Measurements from ENCODE around the gene P2RX4.

The P2RX4 gene

GRCh38 chr12:121217761-121218160 lies 7.8 kb downstream of the P2RX4 start:
- DNase-seq (ENCODE audit: low read depth in 1 of 2, low spot score in 1 of 2): no peak
- TF ChIP-seq POLR2AphosphoS5 (IDR thresholded peaks at IDR 0.05; ENCODE audit: low read depth): no peak
- TF ChIP-seq GABPA (IDR thresholded peaks at IDR 0.05; ENCODE audit: low read depth): no peak
- TF ChIP-seq CTCF (IDR thresholded peaks at IDR 0.05; ENCODE audit: insufficient read depth, low read length): no peak
- TF ChIP-seq, protein P1, sequence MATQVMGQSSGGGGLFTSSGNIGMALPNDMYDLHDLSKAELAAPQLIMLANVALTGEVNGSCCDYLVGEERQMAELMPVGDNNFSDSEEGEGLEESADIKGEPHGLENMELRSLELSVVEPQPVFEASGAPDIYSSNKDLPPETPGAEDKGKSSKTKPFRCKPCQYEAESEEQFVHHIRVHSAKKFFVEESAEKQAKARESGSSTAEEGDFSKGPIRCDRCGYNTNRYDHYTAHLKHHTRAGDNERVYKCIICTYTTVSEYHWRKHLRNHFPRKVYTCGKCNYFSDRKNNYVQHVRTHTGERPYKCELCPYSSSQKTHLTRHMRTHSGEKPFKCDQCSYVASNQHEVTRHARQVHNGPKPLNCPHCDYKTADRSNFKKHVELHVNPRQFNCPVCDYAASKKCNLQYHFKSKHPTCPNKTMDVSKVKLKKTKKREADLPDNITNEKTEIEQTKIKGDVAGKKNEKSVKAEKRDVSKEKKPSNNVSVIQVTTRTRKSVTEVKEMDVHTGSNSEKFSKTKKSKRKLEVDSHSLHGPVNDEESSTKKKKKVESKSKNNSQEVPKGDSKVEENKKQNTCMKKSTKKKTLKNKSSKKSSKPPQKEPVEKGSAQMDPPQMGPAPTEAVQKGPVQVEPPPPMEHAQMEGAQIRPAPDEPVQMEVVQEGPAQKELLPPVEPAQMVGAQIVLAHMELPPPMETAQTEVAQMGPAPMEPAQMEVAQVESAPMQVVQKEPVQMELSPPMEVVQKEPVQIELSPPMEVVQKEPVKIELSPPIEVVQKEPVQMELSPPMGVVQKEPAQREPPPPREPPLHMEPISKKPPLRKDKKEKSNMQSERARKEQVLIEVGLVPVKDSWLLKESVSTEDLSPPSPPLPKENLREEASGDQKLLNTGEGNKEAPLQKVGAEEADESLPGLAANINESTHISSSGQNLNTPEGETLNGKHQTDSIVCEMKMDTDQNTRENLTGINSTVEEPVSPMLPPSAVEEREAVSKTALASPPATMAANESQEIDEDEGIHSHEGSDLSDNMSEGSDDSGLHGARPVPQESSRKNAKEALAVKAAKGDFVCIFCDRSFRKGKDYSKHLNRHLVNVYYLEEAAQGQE (IDR thresholded peaks at IDR 0.05; ENCODE audit: insufficient replicate concordance, low read depth): no peak
- TF ChIP-seq SPI1 (IDR thresholded peaks at IDR 0.05; ENCODE audit: borderline replicate concordance, low read depth): no peak
- no peak overlapping the region for H3K4me3 ChIP-seq (replicated peaks; ENCODE audit: insufficient read depth, low read length)
- H3K27ac ChIP-seq (replicated peaks): no peak overlapping the region
- H3K27me3 ChIP-seq (ENCODE audit: insufficient read depth, poor library complexity, severe bottlenecking): no peaks in the 10 kb centered on the region

GRCh38 chr12:121218588-121219352 lies 8.8 kb downstream of the P2RX4 start:
- Histone ChIP-seq H3K27ac (replicated peaks) (no peak overlapping the region), H3K4me3 (replicated peaks; ENCODE audit: insufficient read depth, low read length) (no peak overlapping the region), H3K27me3 (ENCODE audit: insufficient read depth, poor library complexity, severe bottlenecking) (no peaks in the 10 kb centered on the region)
- no peak for DNase-seq (ENCODE audit: low read depth in 1 of 2, low spot score in 1 of 2)
- no peak for TF ChIP-seq GABPA (IDR thresholded peaks at IDR 0.05; ENCODE audit: low read depth)
- no peak for TF ChIP-seq POLR2AphosphoS5 (IDR thresholded peaks at IDR 0.05; ENCODE audit: low read depth)
- TF ChIP-seq, protein P1 (IDR thresholded peaks at IDR 0.05; ENCODE audit: insufficient replicate concordance, low read depth): no peak
- TF ChIP-seq SPI1 (IDR thresholded peaks at IDR 0.05; ENCODE audit: borderline replicate concordance, low read depth): no peak
- TF ChIP-seq CTCF (IDR thresholded peaks at IDR 0.05; ENCODE audit: insufficient read depth, low read length): no peak

- no peak for DNase-seq (ENCODE audit: low read depth in 1 of 2, low spot score in 1 of 2)
- TF ChIP-seq CTCF (IDR thresholded peaks at IDR 0.05; ENCODE audit: insufficient read depth, low read length) (no peak), POLR2AphosphoS5 (IDR thresholded peaks at IDR 0.05; ENCODE audit: low read depth) (no peak), GABPA (IDR thresholded peaks at IDR 0.05; ENCODE audit: low read depth) (no peak), SPI1 (IDR thresholded peaks at IDR 0.05; ENCODE audit: borderline replicate concordance, low read depth) (no peak)
- TF ChIP-seq, protein P1 (IDR thresholded peaks at IDR 0.05; ENCODE audit: insufficient replicate concordance, low read depth): no peak
- H3K27ac ChIP-seq (replicated peaks): no peak overlapping the region
- no peaks in the 10 kb centered on the region for H3K27me3 ChIP-seq (ENCODE audit: insufficient read depth, poor library complexity, severe bottlenecking)
- H3K4me3 ChIP-seq (replicated peaks; ENCODE audit: insufficient read depth, low read length): no peak overlapping the region
These were observed 9.5 kb downstream of the P2RX4 start for GRCh38 chr12:121219353-121219986.
